MM.1S (cell line): ENCODE results near the gene BUB3.

Source experiments
- CTCF ChIP-seq: fragments of 300-600 bp; sonication (generic); IDR thresholded peaks from 2 replicates; pipeline ENCODE4 v1.5.1; 2016; ENCODE audit warnings: antibody characterized with exemption, low read length, mixed read lengths
- EZH2 ChIP-seq: fragments of 300-600 bp; sonication (generic); optimal IDR thresholded peaks from 2 replicates; pipeline ENCODE3; 2017; ENCODE audit warnings: low read depth, mild to moderate bottlenecking, antibody characterized with exemption, low read length, mixed read lengths
- EZH2phosphoT487 ChIP-seq: fragments of 300-600 bp; sonication (generic); IDR thresholded peaks from 2 replicates; pipeline ENCODE4 v1.6.1; 2018; ENCODE audit warnings: antibody characterized with exemption, low read length

- TF ChIP-seq EZH2 (no peak), CTCF (no peak), EZH2phosphoT487 (no peak)
Observed at GRCh38 chr10:123151737-123152135, 2.5 kb upstream of the BUB3 start.
